NCI-H748 treated with DMSO at 0.1 percent for 48 hours (cell line): ENCODE results near the gene TIMP4.

Experiments
- DNase-seq: peaks from one replicate; lab custom pipeline; 2025; lab: John Stamatoyannopoulos, UW

The TIMP4 gene

GRCh38 chr3:12185172-12185710, 26.5 kb upstream of the TIMP4 start:
- no peak for DNase-seq

GRCh38 chr3:12184541-12184940, 25.8 kb upstream of the TIMP4 start:
- no peak for DNase-seq

- DNase-seq = no peak
Measured at GRCh38 chr3:12182687-12183441, 24.2 kb upstream of the TIMP4 start.

- DNase-seq = no peak
Measured at GRCh38 chr3:12181806-12182205, 23.1 kb upstream of the TIMP4 start.

- DNase-seq = no peak
Measured at GRCh38 chr3:12181301-12181700, 22.6 kb upstream of the TIMP4 start.

GRCh38 chr3:12180631-12181030, 21.9 kb upstream of the TIMP4 start:
- DNase-seq = no peak

GRCh38 chr3:12180218-12180617, 21.5 kb upstream of the TIMP4 start:
- DNase-seq = no peak

GRCh38 chr3:12179441-12179840, 20.7 kb upstream of the TIMP4 start:
- DNase-seq = no peak

- no peak for DNase-seq
Measured at GRCh38 chr3:12178091-12178820, 19.5 kb upstream of the TIMP4 start.

GRCh38 chr3:12177126-12177525, 18.4 kb upstream of the TIMP4 start:
- DNase-seq = no peak

GRCh38 chr3:12175844-12176453, 17.2 kb upstream of the TIMP4 start:
- peak; percentile 7 for DNase-seq

- DNase-seq = no peak
Measured at GRCh38 chr3:12175137-12175593, 16.5 kb upstream of the TIMP4 start.

- DNase-seq = no peak
Measured at GRCh38 chr3:12170207-12170606, 11.5 kb upstream of the TIMP4 start.

- DNase-seq = no peak
Measured at GRCh38 chr3:12165909-12166308, 7.2 kb upstream of the TIMP4 start.

- DNase-seq = no peak
Measured at GRCh38 chr3:12159227-12159601, 502 bp upstream of the TIMP4 start.

- DNase-seq = no peak
Measured at GRCh38 chr3:12157026-12157425, 1.7 kb downstream of the TIMP4 start.

- no peak for DNase-seq
Measured at GRCh38 chr3:12155828-12156227, 2.9 kb downstream of the TIMP4 start.

- no peak for DNase-seq
Measured at GRCh38 chr3:12155264-12155663, 3.4 kb downstream of the TIMP4 start.

- no peak for DNase-seq
Measured at GRCh38 chr3:12154151-12154550, 4.6 kb downstream of the TIMP4 start.

GRCh38 chr3:12150112-12150511, 8.6 kb downstream of the TIMP4 start:
- DNase-seq = no peak

- DNase-seq = no peak
Measured at GRCh38 chr3:12149029-12149428, 9.7 kb downstream of the TIMP4 start.

GRCh38 chr3:12148183-12148940, 10.3 kb downstream of the TIMP4 start:
- no peak for DNase-seq
